HG02571 (cell line): ENCODE results near the gene PRIMPOL.

Source experiments
- ATAC-seq: cut with Tn5 transposase; IDR thresholded peaks from one replicate; pipeline ENCODE4 v1.9.1; 2021; ENCODE audit warnings: mild to moderate bottlenecking, moderate library complexity; ENCODE audit not compliant: unreplicated experiment

PRIMPOL gene

GRCh38 chr4:184664445-184665210, 15.1 kb downstream of the PRIMPOL start:
- no peak for ATAC-seq

- no peak for ATAC-seq
Measured at GRCh38 chr4:184666670-184667069, 17.1 kb downstream of the PRIMPOL start.

- ATAC-seq = no peak
Measured at GRCh38 chr4:184668096-184668495, 18.6 kb downstream of the PRIMPOL start.

GRCh38 chr4:184668511-184669114, 19.1 kb downstream of the PRIMPOL start:
- no peak for ATAC-seq

- ATAC-seq = no peak
Measured at GRCh38 chr4:184669251-184669650, 19.7 kb downstream of the PRIMPOL start.

GRCh38 chr4:184671101-184671500, 21.6 kb downstream of the PRIMPOL start:
- ATAC-seq = no peak

- no peak for ATAC-seq
Measured at GRCh38 chr4:184672741-184673140, 23.2 kb downstream of the PRIMPOL start.

- no peak for ATAC-seq
Measured at GRCh38 chr4:184674011-184674410, 24.5 kb downstream of the PRIMPOL start.

GRCh38 chr4:184675018-184675417, 25.5 kb downstream of the PRIMPOL start:
- ATAC-seq = no peak

- no peak for ATAC-seq
Measured at GRCh38 chr4:184675821-184676492, 26.4 kb downstream of the PRIMPOL start.

GRCh38 chr4:184680698-184681097, 31.2 kb downstream of the PRIMPOL start:
- ATAC-seq = no peak

- ATAC-seq = no peak
Measured at GRCh38 chr4:184681916-184682315, 32.4 kb downstream of the PRIMPOL start.

- no peak for ATAC-seq
Measured at GRCh38 chr4:184684491-184685189, 35.1 kb downstream of the PRIMPOL start.

GRCh38 chr4:184688005-184688404, 38.5 kb downstream of the PRIMPOL start:
- no peak for ATAC-seq

GRCh38 chr4:184688447-184688846, 38.9 kb downstream of the PRIMPOL start:
- no peak for ATAC-seq

- no peak for ATAC-seq
Measured at GRCh38 chr4:184689681-184690080, 40.1 kb downstream of the PRIMPOL start.

- ATAC-seq = no peak
Measured at GRCh38 chr4:184693056-184693455, 43.5 kb downstream of the PRIMPOL start.

- ATAC-seq = no peak
Measured at GRCh38 chr4:184694412-184694956, 44.9 kb downstream of the PRIMPOL start.

- no peak for ATAC-seq
Measured at GRCh38 chr4:184695178-184695896, 45.8 kb downstream of the PRIMPOL start.

- no peak for ATAC-seq
Measured at GRCh38 chr4:184697956-184698355, 48.4 kb downstream of the PRIMPOL start.
